Activated CD4-positive, alpha-beta T cell treated with anti-CD3 and anti-CD28 coated beads for 36 hours (primary cell): ENCODE data around the gene DNAJA2. TPM values are rescaled to one million over a fixed set of nuclear protein-coding genes. Genes with fewer than 3 reads are reported as not detected.

Source experiments
- ATAC-seq: fragments of 200-7000 bp; cut with Tn5 transposase; one replicate; pipeline ENCODE4 v1.10.0; 2021; ENCODE audit warnings: mild to moderate bottlenecking, moderate library complexity
- CTCF ChIA-PET: fragments of 350-600 bp; sonication (Branson Sonifier 250); formaldehyde crosslinking; loops from one replicate; lab custom pipeline; 2021; ENCODE audit warnings: antibody characterized with exemption; lab: Charles Lee
- POLR2A ChIA-PET: fragments of 350-600 bp; sonication (Branson Sonifier 250); formaldehyde crosslinking; loops from one replicate; lab custom pipeline; 2021; ENCODE audit warnings: antibody characterized with exemption, inconsistent platforms; lab: Charles Lee
- DNase-seq: peaks from one replicate; pipeline ENCODE4 v3.0.0-alpha.2; 2020
- H3K27ac Mint-ChIP-seq: one replicate; pipeline ENCODE4 v1.8.0; 2021; ENCODE audit warnings: mixed read lengths
- H3K27me3 Mint-ChIP-seq: one replicate; pipeline ENCODE4 v1.8.0; 2021; ENCODE audit warnings: mixed read lengths
- H3K36me3 Mint-ChIP-seq: one replicate; pipeline ENCODE4 v1.8.0; 2021; ENCODE audit warnings: low read depth, mixed read lengths
- H3K4me1 Mint-ChIP-seq: one replicate; pipeline ENCODE4 v1.8.0; 2021; ENCODE audit warnings: mixed read lengths
- H3K4me3 Mint-ChIP-seq: one replicate; pipeline ENCODE4 v1.8.0; 2021; ENCODE audit warnings: mild to moderate bottlenecking, moderate library complexity, mixed read lengths
- H3K9me3 Mint-ChIP-seq: one replicate; pipeline ENCODE4 v1.8.0; 2021; ENCODE audit warnings: low read depth, mixed read lengths
- intact Hi-C, 2 experiments: fragments of 100-400 bp; cut with DNase I in 1 of 2; cut with micrococcal nuclease in 1 of 2; formaldehyde crosslinking; loops; one replicate each; pipeline versions ENCODE4 v1.14.2 to v1.15.1; 2022 to 2024; cut with DNase I, micrococcal nuclease
- total RNA-seq, 2 experiments: library from RNA; stranded (reverse); gene quantifications; one replicate each; pipeline ENCODE4 v1.2.3, GENCODE V29; 2021

The DNAJA2 gene
- total RNA-seq, 2 experiments from 2014 or later, result 57.2 to 71.2 TPM

- ChIA-PET CTCF (interaction anchor here (0.6 to 2.2 kb wide), 3 partner anchors 254 to 1493 kb away, joined by 3 to 8 read pairs (median 3); no protein-coding TSS in a partner anchor), POLR2A (no interaction called here)
- DNase-seq (no peak), ATAC-seq (no peak)
- no peak overlapping the region for H3K27ac Mint-ChIP-seq
- no peaks in the 10 kb centered on the region for H3K9me3 Mint-ChIP-seq
- H3K36me3 Mint-ChIP-seq, result peaks cover 18% of the 10 kb centered on the region
- intact Hi-C loops, result loop anchor here in 1 of 2 experiments (5.0 kb wide), 1 partner anchor 375 kb away; no protein-coding TSS in a partner anchor
- peaks cover 4% of the 10 kb centered on the region for H3K4me1 Mint-ChIP-seq
- no peak overlapping the region for H3K4me3 Mint-ChIP-seq
- H3K27me3 Mint-ChIP-seq, result no peaks in the 10 kb centered on the region
Observed at GRCh38 chr16:46927273-46927672, 46.2 kb downstream of the DNAJA2 start.

- Mint-ChIP-seq H3K27me3 (no peaks in the 10 kb centered on the region), H3K9me3 (no peaks in the 10 kb centered on the region), H3K4me3 (no peak overlapping the region), H3K36me3 (peaks cover 18% of the 10 kb centered on the region), H3K27ac (no peak overlapping the region), H3K4me1 (peaks cover 4% of the 10 kb centered on the region)
- ChIA-PET POLR2A (interaction anchor here (0.6 to 0.7 kb wide), 2 partner anchors 208 to 249 kb away, joined by 5 to 7 read pairs; no protein-coding TSS in a partner anchor), CTCF (interaction anchor here (0.6 to 2.2 kb wide), 3 partner anchors 72 to 1493 kb away, joined by 3 to 8 read pairs (median 5); no protein-coding TSS in a partner anchor)
- intact Hi-C loops, result loop anchor here in 1 of 2 experiments (5.0 kb wide), 1 partner anchor 374 kb away; no protein-coding TSS in a partner anchor
- ATAC-seq (no peak), DNase-seq (no peak)
Observed at GRCh38 chr16:46926470-46927225, 46.8 kb downstream of the DNAJA2 start.

- CTCF ChIA-PET, result interaction anchor here (2.2 kb wide), 1 partner anchor 70 kb away, joined by 5 read pairs; no protein-coding TSS in a partner anchor
- H3K27ac Mint-ChIP-seq, result no peak overlapping the region
- intact Hi-C loops, result no loop called here
Observed at GRCh38 chr16:46924402-46924801, 49.1 kb downstream of the DNAJA2 start.

GRCh38 chr16:46923513-46924295 lies 49.8 kb downstream of the DNAJA2 start:
- Mint-ChIP-seq H3K36me3 (peaks cover 13% of the 10 kb centered on the region), H3K4me3 (no peak overlapping the region), H3K27ac (no peak overlapping the region), H3K4me1 (peaks cover 2% of the 10 kb centered on the region), H3K9me3 (no peaks in the 10 kb centered on the region), H3K27me3 (no peaks in the 10 kb centered on the region)
- intact Hi-C loops, result no loop called here
- POLR2A ChIA-PET, result no interaction called here
- no peak for DNase-seq
- CTCF ChIA-PET, result no interaction called here
- ATAC-seq, result no peak

More at GRCh38 chr16:46924402-46924801, 49.1 kb downstream of the DNAJA2 start:
- Mint-ChIP-seq H3K4me1 (peaks cover 2% of the 10 kb centered on the region), H3K9me3 (no peaks in the 10 kb centered on the region), H3K4me3 (no peak overlapping the region), H3K27me3 (no peaks in the 10 kb centered on the region), H3K36me3 (peaks cover 18% of the 10 kb centered on the region)
- DNase-seq, result no peak
- ATAC-seq, result no peak
- POLR2A ChIA-PET, result no interaction called here

GRCh38 chr16:46922239-46922638 lies 51.2 kb downstream of the DNAJA2 start:
- intact Hi-C loops, result no loop called here
- Mint-ChIP-seq H3K27me3 (no peaks in the 10 kb centered on the region), H3K4me3 (no peak overlapping the region), H3K4me1 (no peaks in the 10 kb centered on the region), H3K9me3 (no peaks in the 10 kb centered on the region), H3K36me3 (peaks cover 13% of the 10 kb centered on the region), H3K27ac (no peak overlapping the region)
- ATAC-seq (no peak), DNase-seq (no peak)
- ChIA-PET POLR2A (no interaction called here), CTCF (interaction anchor here (0.6 to 1.2 kb wide), 3 partner anchors 13 to 1443 kb away, joined by 3 read pairs; no protein-coding TSS in a partner anchor)

GRCh38 chr16:46920402-46921068 lies 52.9 kb downstream of the DNAJA2 start:
- Mint-ChIP-seq H3K36me3 (peaks cover 16% of the 10 kb centered on the region), H3K9me3 (no peaks in the 10 kb centered on the region), H3K27ac (no peak overlapping the region), H3K4me1 (no peaks in the 10 kb centered on the region), H3K27me3 (no peaks in the 10 kb centered on the region), H3K4me3 (no peak overlapping the region)
- intact Hi-C loops, result no loop called here
- ATAC-seq (no peak), DNase-seq (no peak)
- ChIA-PET CTCF (interaction anchor here (1.0 to 1.6 kb wide), 2 partner anchors 10 to 12 kb away, joined by 3 to 4 read pairs; no protein-coding TSS in a partner anchor), POLR2A (no interaction called here)

GRCh38 chr16:46918905-46919792 lies 54.3 kb downstream of the DNAJA2 start:
- no peaks in the 10 kb centered on the region for H3K27me3 Mint-ChIP-seq
- H3K4me3 Mint-ChIP-seq, result no peak overlapping the region
- DNase-seq (peak; percentile 15), ATAC-seq (peak; percentile 65)
- POLR2A ChIA-PET, result no interaction called here
- H3K4me1 Mint-ChIP-seq, result no peaks in the 10 kb centered on the region
- CTCF ChIA-PET, result interaction anchor here (0.7 to 0.9 kb wide), 2 partner anchors 64 to 162 kb away, joined by 4 read pairs; no protein-coding TSS in a partner anchor
- intact Hi-C loops, result no loop called here
- no peaks in the 10 kb centered on the region for H3K9me3 Mint-ChIP-seq
- no peak overlapping the region for H3K27ac Mint-ChIP-seq
- peaks cover 20% of the 10 kb centered on the region for H3K36me3 Mint-ChIP-seq

GRCh38 chr16:46918400-46918799 lies 55.1 kb downstream of the DNAJA2 start:
- no peaks in the 10 kb centered on the region for H3K27me3 Mint-ChIP-seq
- H3K4me1 Mint-ChIP-seq, result no peaks in the 10 kb centered on the region
- no peaks in the 10 kb centered on the region for H3K9me3 Mint-ChIP-seq
- intact Hi-C loops, result no loop called here
- ATAC-seq, result no peak
- ChIA-PET POLR2A (no interaction called here), CTCF (interaction anchor here (0.7 kb wide), 1 partner anchor 161 kb away, joined by 4 read pairs; no protein-coding TSS in a partner anchor)
- H3K27ac Mint-ChIP-seq, result no peak overlapping the region
- no peak for DNase-seq
- H3K4me3 Mint-ChIP-seq, result no peak overlapping the region
- H3K36me3 Mint-ChIP-seq, result peaks cover 15% of the 10 kb centered on the region

GRCh38 chr16:46916980-46917379 lies 56.5 kb downstream of the DNAJA2 start:
- ChIA-PET POLR2A (no interaction called here), CTCF (interaction anchor here (0.7 to 1.2 kb wide), 3 partner anchors 59 to 287 kb away, joined by 3 read pairs; no protein-coding TSS in a partner anchor)
- no peak for DNase-seq
- Mint-ChIP-seq H3K4me3 (no peak overlapping the region), H3K4me1 (no peaks in the 10 kb centered on the region), H3K27ac (no peak overlapping the region), H3K9me3 (no peaks in the 10 kb centered on the region), H3K36me3 (peaks cover 8% of the 10 kb centered on the region), H3K27me3 (no peaks in the 10 kb centered on the region)
- intact Hi-C loops, result no loop called here
- no peak for ATAC-seq

- H3K36me3 Mint-ChIP-seq, result peaks cover 11% of the 10 kb centered on the region
- no peak for DNase-seq
Observed at GRCh38 chr16:46915483-46916025, 57.9 kb downstream of the DNAJA2 start.

More at GRCh38 chr16:46915483-46916025, 57.9 kb downstream of the DNAJA2 start:
- POLR2A ChIA-PET, result no interaction called here
- Mint-ChIP-seq H3K4me1 (peaks cover 5% of the 10 kb centered on the region), H3K27me3 (no peaks in the 10 kb centered on the region), H3K9me3 (no peaks in the 10 kb centered on the region), H3K4me3 (no peak overlapping the region), H3K27ac (no peak overlapping the region)
- intact Hi-C loops, result no loop called here
- no peak for ATAC-seq
- CTCF ChIA-PET, result interaction anchor here (1.1 kb wide), 1 partner anchor 74 kb away, joined by 3 read pairs; no protein-coding TSS in a partner anchor
